ENCODE data around the gene CPT2.

DNA sequence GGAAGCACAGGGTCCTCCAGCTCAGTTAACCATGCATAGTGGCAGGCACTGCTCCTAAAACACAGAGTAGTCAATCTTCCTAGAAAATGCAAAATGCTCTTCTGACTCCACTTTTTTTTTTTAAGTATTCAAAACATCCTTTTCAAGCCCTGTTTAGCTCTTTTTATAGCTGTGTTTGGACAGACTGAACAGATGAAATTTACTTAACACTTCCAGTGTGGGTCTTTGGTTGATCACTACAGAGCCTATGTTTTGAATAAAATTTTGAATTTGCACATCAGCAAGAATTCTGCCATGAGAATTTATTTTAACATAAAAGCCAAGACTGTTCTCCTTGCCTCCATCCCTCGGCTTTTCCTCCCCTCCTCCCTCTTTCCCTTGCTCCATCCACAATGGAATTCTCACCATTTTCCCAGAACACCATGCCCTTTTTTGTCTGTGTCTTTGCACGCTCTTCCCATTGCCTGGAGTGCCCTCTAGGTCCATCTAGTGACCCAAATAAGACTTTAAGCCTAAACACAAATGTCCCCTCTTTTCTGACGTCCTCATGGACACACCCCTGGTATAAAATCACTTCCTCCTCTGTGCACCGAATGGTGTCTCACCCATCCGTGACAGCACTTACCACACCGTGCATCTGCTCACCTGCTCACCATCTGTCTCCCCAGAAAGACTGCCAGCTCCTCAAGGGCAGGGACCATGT is 24.0 kb upstream of the CPT2 start:
- TF ChIP-seq POLR2A (IDR thresholded peaks at IDR 0.05; ENCODE audit: low read length) = no peak
- no peak for TF ChIP-seq GATA1 (IDR thresholded peaks at IDR 0.05; ENCODE audit: low read depth, low read length)

All from erythroblast (primary cell).